Measurements from ENCODE around the gene ENO1.

- TF ChIP-seq EZH2 (IDR thresholded peaks at IDR 0.05; ENCODE audit: low read depth, low read length, severe bottlenecking) (no peak), POLR2A (IDR thresholded peaks at IDR 0.05; ENCODE audit: control extremely low read depth in 1 of 2, low read depth in 2 of 2, low read length in 2 of 2) (no peak), YY1 (IDR thresholded peaks at IDR 0.05; ENCODE audit: low read depth, low read length) (no peak), TEAD4 (IDR thresholded peaks at IDR 0.05; ENCODE audit: low read depth, low read length) (no peak), SIX5 (IDR thresholded peaks at IDR 0.05; ENCODE audit: low read depth, low read length) (no peak), MAX (IDR thresholded peaks at IDR 0.05) (no peak), SUZ12 (IDR thresholded peaks at IDR 0.05; ENCODE audit: low read length) (no peak), RXRA (IDR thresholded peaks at IDR 0.05; ENCODE audit: insufficient read depth, low read depth, low read length) (no peak), KDM1A (IDR thresholded peaks at IDR 0.05; ENCODE audit: borderline replicate concordance, low read length) (no peak), GABPA (IDR thresholded peaks at IDR 0.05; ENCODE audit: borderline replicate concordance, insufficient read depth, low read length) (no peak)
- TF ChIP-seq, protein P1, sequence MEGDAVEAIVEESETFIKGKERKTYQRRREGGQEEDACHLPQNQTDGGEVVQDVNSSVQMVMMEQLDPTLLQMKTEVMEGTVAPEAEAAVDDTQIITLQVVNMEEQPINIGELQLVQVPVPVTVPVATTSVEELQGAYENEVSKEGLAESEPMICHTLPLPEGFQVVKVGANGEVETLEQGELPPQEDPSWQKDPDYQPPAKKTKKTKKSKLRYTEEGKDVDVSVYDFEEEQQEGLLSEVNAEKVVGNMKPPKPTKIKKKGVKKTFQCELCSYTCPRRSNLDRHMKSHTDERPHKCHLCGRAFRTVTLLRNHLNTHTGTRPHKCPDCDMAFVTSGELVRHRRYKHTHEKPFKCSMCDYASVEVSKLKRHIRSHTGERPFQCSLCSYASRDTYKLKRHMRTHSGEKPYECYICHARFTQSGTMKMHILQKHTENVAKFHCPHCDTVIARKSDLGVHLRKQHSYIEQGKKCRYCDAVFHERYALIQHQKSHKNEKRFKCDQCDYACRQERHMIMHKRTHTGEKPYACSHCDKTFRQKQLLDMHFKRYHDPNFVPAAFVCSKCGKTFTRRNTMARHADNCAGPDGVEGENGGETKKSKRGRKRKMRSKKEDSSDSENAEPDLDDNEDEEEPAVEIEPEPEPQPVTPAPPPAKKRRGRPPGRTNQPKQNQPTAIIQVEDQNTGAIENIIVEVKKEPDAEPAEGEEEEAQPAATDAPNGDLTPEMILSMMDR (IDR thresholded peaks at IDR 0.05; ENCODE audit: control extremely low read depth in 1 of 3, insufficient read depth in 1 of 3, low read depth in 1 of 3, low read length in 3 of 3) = no peak
Measured at GRCh38 chr1:8913457-8913856, 35.0 kb upstream of the ENO1 start.

All from H1 (cell line).